PC-9 (cell line): Measurements from ENCODE around the gene PLB1. TPM values are rescaled to one million over a fixed set of nuclear protein-coding genes. Genes with fewer than 3 reads are reported as not detected.

Source experiments
- BruUV-seq: library from RNA; stranded (reverse); fragments of 400-500 nt; replicated peaks from 2 replicates; lab custom pipeline; 2021; lab: Mats Ljungman, UMichigan
- CTCF ChIA-PET: fragments of 300-600 bp; sonication (Branson Sonifier 250); formaldehyde crosslinking; loops from one replicate; lab custom pipeline; 2022; ENCODE audit warnings: antibody characterized with exemption; lab: Charles Lee
- POLR2A ChIA-PET: fragments of 300-600 bp; sonication (Branson Sonifier 250); formaldehyde crosslinking; loops from one replicate; lab custom pipeline; 2022; ENCODE audit warnings: antibody characterized with exemption; ENCODE audit not compliant: unreplicated experiment; lab: Charles Lee
- DNase-seq, 2 experiments: peaks; one replicate each; pipeline versions ENCODE4 v3.0.0 to v3.0.0-alpha.2; 2015 to 2022; ENCODE audit warnings: mixed read lengths in 1 of 2
- H2AFZ ChIP-seq: fragments of 200-600 bp; sonication (generic); 2 replicates; pipeline ENCODE4 v1.8.1; 2017; ENCODE audit warnings: antibody characterized with exemption
- H3F3A ChIP-seq: fragments of 200-600 bp; sonication (generic); 2 replicates; pipeline ENCODE4 v1.8.1; 2017; ENCODE audit warnings: antibody characterized with exemption, mild to moderate bottlenecking, low read depth; ENCODE audit not compliant: insufficient read depth
- H3K27ac ChIP-seq: fragments of 200-600 bp; sonication (generic); 2 replicates; pipeline ENCODE4 v1.6.1; 2016; ENCODE audit warnings: mixed run types
- H3K27me3 ChIP-seq: fragments of 200-600 bp; sonication (generic); 2 replicates; pipeline ENCODE4 v1.6.1; 2016; ENCODE audit warnings: low read depth, mixed run types; ENCODE audit not compliant: insufficient read depth
- H3K36me3 ChIP-seq: fragments of 200-600 bp; sonication (generic); 2 replicates; pipeline ENCODE4 v1.6.1; 2016; ENCODE audit warnings: low read depth, mixed run types
- H3K4me1 ChIP-seq: fragments of 200-600 bp; sonication (generic); replicated peaks from 2 replicates; pipeline ENCODE4 v1.6.1; 2016; ENCODE audit warnings: mixed run types; ENCODE audit not compliant: insufficient read depth
- H3K4me2 ChIP-seq: fragments of 200-600 bp; sonication (generic); 2 replicates; pipeline ENCODE4 v1.6.1; 2017; ENCODE audit warnings: mixed run types
- H3K4me3 ChIP-seq: fragments of 200-600 bp; sonication (generic); 2 replicates; pipeline ENCODE4 v1.6.1; 2016; ENCODE audit warnings: mixed run types
- H3K79me2 ChIP-seq: fragments of 200-600 bp; sonication (generic); 2 replicates; pipeline ENCODE4 v1.6.1; 2017; ENCODE audit warnings: low read depth, mixed run types
- H3K9me2 ChIP-seq: fragments of 200-600 bp; sonication (generic); 2 replicates; pipeline ENCODE4 v1.8.1; 2017; ENCODE audit warnings: mild to moderate bottlenecking; ENCODE audit not compliant: insufficient read depth
- H3K9me3 ChIP-seq: fragments of 200-600 bp; sonication (generic); 2 replicates; pipeline ENCODE4 v1.8.1; 2016; ENCODE audit warnings: low read depth; ENCODE audit not compliant: insufficient read depth
- H4K20me1 ChIP-seq: fragments of 200-600 bp; sonication (generic); 2 replicates; pipeline ENCODE4 v1.8.1; 2017; ENCODE audit not compliant: insufficient read depth
- EZH2 ChIP-seq: fragments of 200-600 bp; sonication (generic); IDR thresholded peaks from 2 replicates; pipeline ENCODE4 v1.8.0; 2017; ENCODE audit warnings: antibody characterized with exemption, low read depth
- intact Hi-C: fragments of 100-400 bp; cut with micrococcal nuclease; formaldehyde crosslinking; loops from one replicate; pipeline ENCODE4 v1.10.0; 2022; ENCODE audit not compliant: unreplicated experiment
- total RNA-seq: library from RNA; stranded (reverse); gene quantifications from 2 replicates; pipeline ENCODE4 v1.2.3, GENCODE V29; 2021
- TF ChIP-seq, protein P1 (sequence below): fragments of 200-600 bp; sonication (generic); conservative IDR thresholded peaks from 2 replicates; pipeline ENCODE4 v1.6.1; 2017; ENCODE audit warnings: mixed run types, antibody characterized with exemption, mild to moderate bottlenecking, moderate library complexity

Gene PLB1
- total RNA-seq, 1 experiment from 2014 or later, result 2.7 TPM

GRCh38 chr2:28451793-28452533 lies 43.9 kb upstream of the PLB1 start:
- ChIA-PET CTCF (no interaction called here), POLR2A (no interaction called here)

GRCh38 chr2:28452534-28453081 lies 43.3 kb upstream of the PLB1 start:
- Histone ChIP-seq H3K4me2 (no peak overlapping the region), H3K4me3 (no peak overlapping the region), H3K36me3 (no peaks in the 10 kb centered on the region), H3K79me2 (no peaks in the 10 kb centered on the region), H3F3A (peaks cover 34% of the 10 kb centered on the region), H4K20me1 (no peaks in the 10 kb centered on the region), H3K9me2 (no peaks in the 10 kb centered on the region), H2AFZ (no peak overlapping the region), H3K27me3 (no peaks in the 10 kb centered on the region), H3K9me3 (no peaks in the 10 kb centered on the region), H3K4me1 (peaks cover 44% of the 10 kb centered on the region), H3K27ac (no peak overlapping the region)
- POLR2A ChIA-PET, result no interaction called here
- no peak for TF ChIP-seq EZH2
- TF ChIP-seq, protein P1, sequence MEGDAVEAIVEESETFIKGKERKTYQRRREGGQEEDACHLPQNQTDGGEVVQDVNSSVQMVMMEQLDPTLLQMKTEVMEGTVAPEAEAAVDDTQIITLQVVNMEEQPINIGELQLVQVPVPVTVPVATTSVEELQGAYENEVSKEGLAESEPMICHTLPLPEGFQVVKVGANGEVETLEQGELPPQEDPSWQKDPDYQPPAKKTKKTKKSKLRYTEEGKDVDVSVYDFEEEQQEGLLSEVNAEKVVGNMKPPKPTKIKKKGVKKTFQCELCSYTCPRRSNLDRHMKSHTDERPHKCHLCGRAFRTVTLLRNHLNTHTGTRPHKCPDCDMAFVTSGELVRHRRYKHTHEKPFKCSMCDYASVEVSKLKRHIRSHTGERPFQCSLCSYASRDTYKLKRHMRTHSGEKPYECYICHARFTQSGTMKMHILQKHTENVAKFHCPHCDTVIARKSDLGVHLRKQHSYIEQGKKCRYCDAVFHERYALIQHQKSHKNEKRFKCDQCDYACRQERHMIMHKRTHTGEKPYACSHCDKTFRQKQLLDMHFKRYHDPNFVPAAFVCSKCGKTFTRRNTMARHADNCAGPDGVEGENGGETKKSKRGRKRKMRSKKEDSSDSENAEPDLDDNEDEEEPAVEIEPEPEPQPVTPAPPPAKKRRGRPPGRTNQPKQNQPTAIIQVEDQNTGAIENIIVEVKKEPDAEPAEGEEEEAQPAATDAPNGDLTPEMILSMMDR, result peak; percentile 97
- BruUV-seq, result no TSS peak
- CTCF ChIA-PET, result interaction anchor here (0.6 kb wide), 1 partner anchor 166 kb away, joined by 3 read pairs; no protein-coding TSS in a partner anchor
- DNase-seq, result peak in 1 of 2 experiments; percentile 75
- intact Hi-C loops, result loop anchor here (1.0 to 5.0 kb wide), 6 partner anchors 43 to 746 kb away; partner anchors contain the start of genes BABAM2 and RBKS

More at GRCh38 chr2:28451793-28452533, 43.9 kb upstream of the PLB1 start:
- H2AFZ ChIP-seq, result no peak overlapping the region
- H3K9me2 ChIP-seq, result no peaks in the 10 kb centered on the region
- no peaks in the 10 kb centered on the region for H3K36me3 ChIP-seq
- intact Hi-C loops, result loop anchor here (1.0 to 5.0 kb wide), 7 partner anchors 43 to 749 kb away; partner anchors contain the start of genes BABAM2 and RBKS
- TF ChIP-seq, protein P1, result no peak
- no peak for TF ChIP-seq EZH2
- H3K27ac ChIP-seq, result no peak overlapping the region
- H3K4me1 ChIP-seq, result peaks cover 51% of the 10 kb centered on the region
- BruUV-seq, result no TSS peak
- H3K27me3 ChIP-seq, result no peaks in the 10 kb centered on the region
- no peaks in the 10 kb centered on the region for H3K79me2 ChIP-seq
- no peak overlapping the region for H3K4me2 ChIP-seq
- peaks cover 41% of the 10 kb centered on the region for H3F3A ChIP-seq
- H3K9me3 ChIP-seq, result no peaks in the 10 kb centered on the region
- no peaks in the 10 kb centered on the region for H4K20me1 ChIP-seq
- H3K4me3 ChIP-seq, result no peak overlapping the region
- DNase-seq, result no peak

GRCh38 chr2:28453396-28453795 lies 42.5 kb upstream of the PLB1 start:
- BruUV-seq, result no TSS peak
- Histone ChIP-seq H3K4me1 (peaks cover 36% of the 10 kb centered on the region), H3K9me2 (no peaks in the 10 kb centered on the region), H3K36me3 (no peaks in the 10 kb centered on the region), H3K9me3 (no peaks in the 10 kb centered on the region), H4K20me1 (no peaks in the 10 kb centered on the region), H3K27ac (no peak overlapping the region), H3K4me2 (no peak overlapping the region), H3K79me2 (no peaks in the 10 kb centered on the region), H3F3A (peaks cover 27% of the 10 kb centered on the region), H3K27me3 (no peaks in the 10 kb centered on the region), H2AFZ (no peak overlapping the region), H3K4me3 (no peak overlapping the region)
- TF ChIP-seq, protein P1, result no peak
- TF ChIP-seq EZH2, result no peak
- DNase-seq, result no peak
- ChIA-PET POLR2A (no interaction called here), CTCF (interaction anchor here (0.6 kb wide), 1 partner anchor 166 kb away, joined by 3 read pairs; no protein-coding TSS in a partner anchor)
- intact Hi-C loops, result loop anchor here (5.0 kb wide), 2 partner anchors 176 to 561 kb away; partner anchors contain the start of genes BABAM2 and RBKS
